Smooth muscle cell (in vitro differentiated cells): ENCODE data around the gene CACNA1I. TPM values are rescaled to one million over a fixed set of nuclear protein-coding genes. Genes with fewer than 3 reads are reported as not detected.

ENCODE experiments used
- DNase-seq: peaks from one replicate; lab custom pipeline; 2025; ENCODE audit not compliant: unreplicated experiment; lab: John Stamatoyannopoulos, UW
- H2AFZ ChIP-seq: fragments of 200-600 bp; sonication (generic); 2 replicates; pipeline ENCODE4 v1.6.0; 2016; ENCODE audit warnings: antibody characterized with exemption, low read depth, mild to moderate bottlenecking
- H3F3A ChIP-seq: fragments of 200-600 bp; sonication (generic); 2 replicates; pipeline ENCODE4 v1.6.0; 2017; ENCODE audit warnings: antibody characterized with exemption, low read depth
- H3K27ac ChIP-seq: fragments of 200-600 bp; sonication (generic); 2 replicates; pipeline ENCODE4 v1.5.1; 2016; ENCODE audit warnings: low read depth, mild to moderate bottlenecking
- H3K27me3 ChIP-seq: fragments of 200-600 bp; sonication (generic); 2 replicates; pipeline ENCODE4 v1.6.1; 2016; ENCODE audit warnings: low read depth, mild to moderate bottlenecking
- H3K36me3 ChIP-seq: fragments of 200-600 bp; sonication (generic); 2 replicates; pipeline ENCODE4 v1.5.1; 2016; ENCODE audit warnings: low read depth
- H3K4me1 ChIP-seq: fragments of 200-600 bp; sonication (generic); 2 replicates; pipeline ENCODE4 v1.5.1; 2016; ENCODE audit warnings: low read depth
- H3K4me2 ChIP-seq: fragments of 200-600 bp; sonication (generic); 2 replicates; pipeline ENCODE4 v1.6.0; 2016; ENCODE audit warnings: mild to moderate bottlenecking
- H3K4me3 ChIP-seq: fragments of 200-600 bp; sonication (generic); 2 replicates; pipeline ENCODE4 v1.5.1; 2016; ENCODE audit warnings: mild to moderate bottlenecking
- H3K79me2 ChIP-seq: fragments of 200-600 bp; sonication (generic); 2 replicates; pipeline ENCODE4 v1.6.0; 2016; ENCODE audit warnings: low read depth, mild to moderate bottlenecking
- H3K9ac ChIP-seq: fragments of 200-600 bp; sonication (generic); 2 replicates; pipeline ENCODE4 v1.6.0; 2016; ENCODE audit warnings: low read depth
- H3K9me3 ChIP-seq: fragments of 200-600 bp; sonication (generic); replicated peaks from 2 replicates; pipeline ENCODE4 v1.5.1; 2016; ENCODE audit warnings: low read depth
- H4K20me1 ChIP-seq: fragments of 200-600 bp; sonication (generic); 2 replicates; pipeline ENCODE4 v1.6.0; 2016; ENCODE audit warnings: low read depth
- CTCF ChIP-seq: fragments of 200-600 bp; sonication (generic); IDR thresholded peaks from 2 replicates; pipeline ENCODE4 v1.5.1; 2017; ENCODE audit warnings: borderline replicate concordance, mild to moderate bottlenecking, antibody characterized with exemption; ENCODE audit not compliant: insufficient read depth, poor library complexity, severe bottlenecking
- WGBS: methylation state at CpG from one replicate; pipeline ENCODE4 v1.1.7; 2016; ENCODE audit warnings: low lambda C conversion rate; 5-methylcytosine and 5-hydroxymethylcytosine counted together
- polyA plus RNA-seq: library from polyadenylated mRNA; unstranded; fragments of >200 nt; fragmentation: Nextera tagmentation; extraction: Ambion mirVana; gene quantifications from 2 replicates; pipeline ENCODE4 v1.2.1, GENCODE V29; 2016
- total RNA-seq: library from RNA; depleted of rRNA; stranded (reverse); fragments of >200 nt; gene quantifications from 2 replicates; pipeline ENCODE4 v1.2.3, GENCODE V29; 2014

CACNA1I gene
- total and polyA plus RNA-seq, 2 experiments from 2014 or later: not detected

GRCh38 chr22:39724390-39724789 lies 153.8 kb downstream of the CACNA1I start:
- Histone ChIP-seq H3K4me1 (no peaks in the 10 kb centered on the region), H3F3A (no peaks in the 10 kb centered on the region), H3K4me3 (no peak overlapping the region), H4K20me1 (no peaks in the 10 kb centered on the region), H3K9ac (no peak overlapping the region), H3K36me3 (no peaks in the 10 kb centered on the region), H3K27ac (no peak overlapping the region), H3K4me2 (no peak overlapping the region), H3K9me3 (no peaks in the 10 kb centered on the region), H3K79me2 (no peaks in the 10 kb centered on the region), H3K27me3 (peaks cover 12% of the 10 kb centered on the region), H2AFZ (no peak overlapping the region)
- no peak for TF ChIP-seq CTCF
- no peak for DNase-seq
- WGBS: 88% methylated on average over 4 of the region's 4 CpGs

- H3K9me3 ChIP-seq: no peaks in the 10 kb centered on the region
- no peaks in the 10 kb centered on the region for H4K20me1 ChIP-seq
- no peak overlapping the region for H3K27ac ChIP-seq
- no peaks in the 10 kb centered on the region for H3K36me3 ChIP-seq
- H3F3A ChIP-seq: no peaks in the 10 kb centered on the region
- no peak overlapping the region for H3K9ac ChIP-seq
- DNase-seq: no peak
- H3K4me2 ChIP-seq: no peak overlapping the region
- no peaks in the 10 kb centered on the region for H3K4me1 ChIP-seq
- no peaks in the 10 kb centered on the region for H3K79me2 ChIP-seq
- H3K4me3 ChIP-seq: no peak overlapping the region
- no peak for TF ChIP-seq CTCF
- peaks cover 12% of the 10 kb centered on the region for H3K27me3 ChIP-seq
- WGBS: 93% methylated on average over 9 of the region's 9 CpGs
- H2AFZ ChIP-seq: no peak overlapping the region
Measured at GRCh38 chr22:39724857-39725256, 154.3 kb downstream of the CACNA1I start.

- no peaks in the 10 kb centered on the region for H3F3A ChIP-seq
- H3K9ac ChIP-seq: no peak overlapping the region
- no peak for DNase-seq
- TF ChIP-seq CTCF: no peak
- no peaks in the 10 kb centered on the region for H3K36me3 ChIP-seq
- WGBS: 86% methylated on average over 9 of the region's 9 CpGs
- H3K9me3 ChIP-seq: no peaks in the 10 kb centered on the region
- H3K4me3 ChIP-seq: no peak overlapping the region
- H3K27me3 ChIP-seq: peaks cover 12% of the 10 kb centered on the region
- no peak overlapping the region for H3K4me2 ChIP-seq
- H3K27ac ChIP-seq: no peak overlapping the region
- no peaks in the 10 kb centered on the region for H3K4me1 ChIP-seq
- no peak overlapping the region for H2AFZ ChIP-seq
- H3K79me2 ChIP-seq: no peaks in the 10 kb centered on the region
- no peaks in the 10 kb centered on the region for H4K20me1 ChIP-seq
Measured at GRCh38 chr22:39725351-39726035, 154.9 kb downstream of the CACNA1I start.

GRCh38 chr22:39727541-39727940 lies 157.0 kb downstream of the CACNA1I start:
- no peak for DNase-seq
- Histone ChIP-seq H3K9me3 (no peaks in the 10 kb centered on the region), H2AFZ (no peak overlapping the region)

More at GRCh38 chr22:39727541-39727940, 157.0 kb downstream of the CACNA1I start:
- no peaks in the 10 kb centered on the region for H3F3A ChIP-seq
- WGBS: 44% methylated on average over 15 of the region's 15 CpGs
- no peaks in the 10 kb centered on the region for H3K4me1 ChIP-seq
- H3K4me3 ChIP-seq: no peak overlapping the region
- peaks cover 8% of the 10 kb centered on the region for H3K27me3 ChIP-seq
- H4K20me1 ChIP-seq: no peaks in the 10 kb centered on the region
- H3K9ac ChIP-seq: no peak overlapping the region
- no peak for TF ChIP-seq CTCF
- H3K4me2 ChIP-seq: no peak overlapping the region
- H3K27ac ChIP-seq: no peak overlapping the region
- H3K36me3 ChIP-seq: no peaks in the 10 kb centered on the region
- no peaks in the 10 kb centered on the region for H3K79me2 ChIP-seq
